GM11168 (cell line): ENCODE data around the gene SECISBP2.
"Not testable (repeated sequence)": the region's sequence is repeated elsewhere in the genome, so short reads cannot be mapped to it uniquely, and the experiment has no call there.

Source experiments
- in situ Hi-C: fragments of 300-500 bp; cut with MboI; formaldehyde crosslinking; loops from one replicate; pipeline ENCODE4 v1.12.0; 2022; ENCODE audit warnings: low sequenced_read_pairs; ENCODE audit not compliant: unreplicated experiment

Gene SECISBP2

GRCh38 chr9:89363311-89363670 is 45.0 kb downstream of the SECISBP2 start:
- in situ Hi-C loops = no loop called here

- in situ Hi-C loops = no loop called here
These were observed 45.8 kb downstream of the SECISBP2 start for GRCh38 chr9:89363921-89364665.

GRCh38 chr9:89364666-89365531 is 46.6 kb downstream of the SECISBP2 start:
- in situ Hi-C loops = no loop called here

DNA sequence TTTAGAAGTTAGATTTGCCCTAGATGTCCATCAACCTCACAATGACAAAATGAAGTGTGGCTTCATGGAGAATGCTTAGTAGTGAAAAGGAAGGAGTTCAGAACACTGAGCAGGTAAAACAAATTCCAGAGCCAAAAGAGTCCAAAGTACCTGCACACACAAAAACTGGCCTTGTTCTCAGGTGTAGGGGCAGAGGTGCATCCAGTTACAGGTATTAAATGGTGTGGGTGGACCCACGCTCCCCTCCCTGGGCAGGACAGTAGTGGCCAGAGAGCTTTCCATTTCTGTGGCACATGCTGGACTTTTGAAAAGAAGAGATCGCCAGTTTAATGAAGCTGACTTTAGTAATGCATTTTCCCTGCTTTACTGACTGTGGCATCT is 47.2 kb downstream of the SECISBP2 start:
- in situ Hi-C loops = no loop called here

- in situ Hi-C loops = no loop called here
These were observed 48.4 kb downstream of the SECISBP2 start for GRCh38 chr9:89366711-89367110.

GRCh38 chr9:89367281-89367680 is 49.0 kb downstream of the SECISBP2 start:
- in situ Hi-C loops = no loop called here

DNA sequence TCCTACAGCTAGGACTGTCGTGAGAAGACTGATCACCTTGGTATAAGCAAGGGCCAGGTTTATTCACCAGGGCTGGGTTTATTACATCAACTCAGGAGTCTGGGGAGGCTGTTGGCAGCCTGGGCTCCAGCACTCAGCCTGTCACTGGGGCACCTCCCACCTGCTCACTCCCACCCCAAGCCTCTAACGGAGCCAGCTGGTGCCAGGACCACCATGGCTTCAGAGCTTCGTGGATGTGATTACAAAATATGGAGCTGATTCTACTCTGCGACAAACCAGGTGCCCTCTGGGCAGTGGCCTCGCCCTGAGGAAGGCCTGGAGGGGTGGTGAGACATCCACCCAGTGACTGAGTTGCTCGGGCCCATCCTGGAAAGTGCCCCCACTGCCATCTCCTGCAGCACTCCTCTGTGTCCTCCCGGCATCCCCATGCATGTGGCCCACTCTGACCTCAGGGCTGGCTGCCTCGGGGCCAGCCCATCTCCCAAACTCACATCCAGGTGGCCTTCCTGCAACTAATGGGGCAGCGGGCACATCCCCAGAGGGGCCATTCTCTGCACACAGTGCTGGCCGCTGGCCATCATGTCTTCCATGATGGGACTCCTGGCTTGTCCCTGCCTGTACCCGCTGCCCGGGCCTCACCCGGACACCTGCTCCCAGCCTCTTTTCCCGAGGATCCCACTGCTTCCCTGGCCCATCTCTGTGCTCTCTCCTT is 49.6 kb downstream of the SECISBP2 start:
- in situ Hi-C loops = no loop called here

DNA sequence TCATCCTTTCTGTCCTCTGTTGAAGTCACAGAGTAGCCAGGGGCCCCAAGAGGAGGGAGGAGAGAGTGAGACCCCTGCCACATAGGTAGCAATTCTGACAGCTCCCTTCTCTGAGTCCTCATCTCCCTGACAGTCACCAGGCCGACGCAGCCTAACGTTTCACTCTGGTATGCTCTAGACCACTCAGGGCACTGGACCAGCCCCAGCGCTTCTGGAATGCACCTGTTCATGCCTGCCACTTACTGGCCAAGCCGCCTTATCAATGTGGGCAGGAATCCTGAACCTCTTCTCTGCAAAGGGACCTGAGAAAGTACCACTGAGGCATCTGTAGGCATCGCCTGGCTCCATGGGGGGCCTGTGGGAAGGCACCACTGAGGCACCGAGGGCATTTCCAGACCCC is 50.2 kb downstream of the SECISBP2 start:
- in situ Hi-C loops = no loop called here

DNA sequence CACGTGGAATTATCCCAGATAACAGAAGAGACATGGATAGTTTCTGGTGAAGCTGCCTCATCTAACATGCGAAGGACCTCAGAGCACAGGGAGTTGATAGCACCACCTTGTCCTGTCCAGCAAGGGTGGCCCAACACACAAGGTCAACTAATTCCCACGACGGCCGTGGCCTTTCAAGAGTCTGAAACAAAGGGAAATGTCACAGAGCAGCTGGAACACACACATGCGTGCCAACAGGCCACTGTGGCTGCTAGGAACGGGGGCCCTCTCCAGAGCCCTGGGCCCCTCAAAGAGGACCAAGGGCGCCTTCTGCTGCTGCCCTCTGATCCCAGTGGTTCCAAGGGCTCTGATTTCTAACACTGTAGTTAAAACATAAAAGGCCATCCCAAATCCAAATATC is 50.7 kb downstream of the SECISBP2 start:
- in situ Hi-C loops = no loop called here

DNA sequence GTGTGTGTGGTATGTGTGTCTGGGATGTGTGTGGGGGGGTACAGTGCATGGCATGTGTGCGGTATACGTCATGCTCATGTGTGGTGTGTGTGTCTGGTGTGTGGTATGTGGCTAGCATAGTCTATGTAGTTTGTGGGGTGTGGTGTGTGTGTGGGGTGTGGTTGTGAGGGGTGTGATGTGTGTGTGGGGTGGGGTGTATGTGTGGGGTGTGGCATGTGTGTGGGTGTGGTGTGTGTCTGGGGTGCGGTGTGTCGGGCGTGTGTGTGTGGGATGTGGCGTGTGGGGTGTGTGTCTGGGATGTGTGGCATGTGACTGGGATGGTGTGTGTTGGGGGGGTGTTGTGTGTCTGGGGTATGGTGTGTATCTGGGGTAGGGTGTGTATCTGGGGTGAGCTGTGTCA is 52.3 kb downstream of the SECISBP2 start:
- in situ Hi-C loops = no loop called here

DNA sequence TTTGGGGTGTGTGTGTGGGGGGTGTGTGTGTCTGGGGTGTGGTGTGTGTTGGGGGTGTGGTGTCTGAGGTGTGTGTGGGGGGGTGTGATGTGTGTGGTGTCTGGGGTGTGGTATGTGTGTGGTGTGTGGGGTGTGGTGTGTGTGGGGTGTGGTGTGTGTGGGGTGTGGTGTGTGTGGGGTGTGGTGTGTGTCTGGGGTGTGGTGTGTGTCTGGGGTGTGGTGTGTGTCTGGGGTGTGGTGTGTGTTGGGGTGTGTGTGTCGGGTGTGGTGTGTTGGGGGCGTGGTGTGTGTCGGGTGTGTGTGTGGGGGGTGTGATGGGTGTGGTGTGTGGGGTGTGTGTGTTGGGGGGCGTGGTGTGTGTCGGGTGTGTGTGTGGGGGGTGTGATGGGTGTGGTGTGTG is 53.5 kb downstream of the SECISBP2 start:
- in situ Hi-C loops = not testable (repeated sequence)

GRCh38 chr9:89372230-89372816 is 54.0 kb downstream of the SECISBP2 start:
- in situ Hi-C loops = no loop called here

GRCh38 chr9:89372979-89373378 is 54.7 kb downstream of the SECISBP2 start:
- in situ Hi-C loops = no loop called here

GRCh38 chr9:89374176-89374575 is 55.9 kb downstream of the SECISBP2 start:
- in situ Hi-C loops = no loop called here

GRCh38 chr9:89375191-89375760 is 57.0 kb downstream of the SECISBP2 start:
- in situ Hi-C loops = no loop called here

- in situ Hi-C loops = no loop called here
These were observed 58.0 kb downstream of the SECISBP2 start for GRCh38 chr9:89376286-89376685.

DNA sequence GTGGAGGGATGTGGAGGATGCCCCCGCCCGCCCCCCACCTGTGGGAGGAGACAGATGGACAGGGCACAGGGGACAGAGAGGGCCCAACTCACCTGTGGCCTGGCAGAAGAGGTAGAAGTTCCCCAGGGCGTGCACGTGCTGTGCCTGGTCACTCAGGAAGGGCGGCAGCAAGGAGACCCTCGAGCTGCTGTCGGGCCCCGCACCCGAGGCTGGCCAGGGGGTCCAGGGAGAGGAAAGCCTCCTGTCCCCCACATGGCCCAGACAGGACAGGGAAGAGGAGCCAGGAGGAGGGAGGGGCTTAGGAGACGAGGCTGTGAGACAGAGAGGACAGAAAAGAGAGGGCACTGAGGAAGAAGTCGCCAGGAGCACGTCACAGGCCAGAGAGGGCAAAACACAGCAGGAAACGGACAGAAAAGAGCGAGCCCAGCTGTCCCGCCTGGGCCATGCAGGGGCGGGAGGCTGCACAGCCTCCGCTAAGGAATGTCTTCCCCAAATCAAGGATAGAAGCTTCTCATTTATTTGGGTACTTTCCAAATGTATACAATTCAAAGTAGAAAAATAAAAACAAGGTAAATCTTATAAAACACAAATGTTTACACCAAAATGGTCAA is 58.5 kb downstream of the SECISBP2 start:
- in situ Hi-C loops = no loop called here

GRCh38 chr9:89377411-89377810 is 59.1 kb downstream of the SECISBP2 start:
- in situ Hi-C loops = no loop called here

GRCh38 chr9:89378541-89378940 is 60.2 kb downstream of the SECISBP2 start:
- in situ Hi-C loops = no loop called here

DNA sequence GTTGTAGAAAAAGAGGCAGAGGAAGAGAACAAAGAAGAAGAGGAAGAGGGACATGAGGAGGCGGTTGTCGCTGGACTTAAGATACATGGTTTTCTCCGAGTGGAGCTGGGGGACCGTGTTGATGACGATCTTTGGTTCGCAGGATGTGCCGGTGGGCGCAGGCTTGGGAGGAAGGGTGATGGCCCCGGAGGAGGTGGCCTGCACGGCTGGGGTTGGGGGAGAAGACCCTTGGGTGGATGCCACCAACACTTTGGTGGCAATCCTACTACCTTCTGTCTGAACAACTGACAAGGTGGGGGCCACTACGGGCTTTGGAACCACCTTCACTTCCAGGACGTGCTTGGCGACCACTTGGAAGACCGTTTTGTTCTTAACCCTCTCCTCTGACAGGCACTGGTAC is 60.7 kb downstream of the SECISBP2 start:
- in situ Hi-C loops = no loop called here
